Smooth muscle cell (in vitro differentiated cells): Measurements from ENCODE around the gene DLG2. TPM values are rescaled to one million over a fixed set of nuclear protein-coding genes. Genes with fewer than 3 reads are reported as not detected.

Experiments used
- DNase-seq: peaks from one replicate; lab custom pipeline; 2025; ENCODE audit not compliant: unreplicated experiment; lab: John Stamatoyannopoulos, UW
- H2AFZ ChIP-seq: fragments of 200-600 bp; sonication (generic); 2 replicates; pipeline ENCODE4 v1.6.0; 2016; ENCODE audit warnings: antibody characterized with exemption, low read depth, mild to moderate bottlenecking
- H3F3A ChIP-seq: fragments of 200-600 bp; sonication (generic); 2 replicates; pipeline ENCODE4 v1.6.0; 2017; ENCODE audit warnings: antibody characterized with exemption, low read depth
- H3K27ac ChIP-seq: fragments of 200-600 bp; sonication (generic); 2 replicates; pipeline ENCODE4 v1.5.1; 2016; ENCODE audit warnings: low read depth, mild to moderate bottlenecking
- H3K27me3 ChIP-seq: fragments of 200-600 bp; sonication (generic); 2 replicates; pipeline ENCODE4 v1.6.1; 2016; ENCODE audit warnings: low read depth, mild to moderate bottlenecking
- H3K36me3 ChIP-seq: fragments of 200-600 bp; sonication (generic); 2 replicates; pipeline ENCODE4 v1.5.1; 2016; ENCODE audit warnings: low read depth
- H3K4me1 ChIP-seq: fragments of 200-600 bp; sonication (generic); 2 replicates; pipeline ENCODE4 v1.5.1; 2016; ENCODE audit warnings: low read depth
- H3K4me2 ChIP-seq: fragments of 200-600 bp; sonication (generic); 2 replicates; pipeline ENCODE4 v1.6.0; 2016; ENCODE audit warnings: mild to moderate bottlenecking
- H3K4me3 ChIP-seq: fragments of 200-600 bp; sonication (generic); 2 replicates; pipeline ENCODE4 v1.5.1; 2016; ENCODE audit warnings: mild to moderate bottlenecking
- H3K79me2 ChIP-seq: fragments of 200-600 bp; sonication (generic); 2 replicates; pipeline ENCODE4 v1.6.0; 2016; ENCODE audit warnings: low read depth, mild to moderate bottlenecking
- H3K9ac ChIP-seq: fragments of 200-600 bp; sonication (generic); 2 replicates; pipeline ENCODE4 v1.6.0; 2016; ENCODE audit warnings: low read depth
- H3K9me3 ChIP-seq: fragments of 200-600 bp; sonication (generic); replicated peaks from 2 replicates; pipeline ENCODE4 v1.5.1; 2016; ENCODE audit warnings: low read depth
- H4K20me1 ChIP-seq: fragments of 200-600 bp; sonication (generic); 2 replicates; pipeline ENCODE4 v1.6.0; 2016; ENCODE audit warnings: low read depth
- CTCF ChIP-seq: fragments of 200-600 bp; sonication (generic); IDR thresholded peaks from 2 replicates; pipeline ENCODE4 v1.5.1; 2017; ENCODE audit warnings: borderline replicate concordance, mild to moderate bottlenecking, antibody characterized with exemption; ENCODE audit not compliant: insufficient read depth, poor library complexity, severe bottlenecking
- WGBS: methylation state at CpG from one replicate; pipeline ENCODE4 v1.1.7; 2016; ENCODE audit warnings: low lambda C conversion rate; 5-methylcytosine and 5-hydroxymethylcytosine counted together
- polyA plus RNA-seq: library from polyadenylated mRNA; unstranded; fragments of >200 nt; fragmentation: Nextera tagmentation; extraction: Ambion mirVana; gene quantifications from 2 replicates; pipeline ENCODE4 v1.2.1, GENCODE V29; 2016
- total RNA-seq: library from RNA; depleted of rRNA; stranded (reverse); fragments of >200 nt; gene quantifications from 2 replicates; pipeline ENCODE4 v1.2.3, GENCODE V29; 2014

The DLG2 gene
- total and polyA plus RNA-seq, 2 experiments from 2014 or later: 0.74 to 1.1 TPM

GRCh38 chr11:84794663-84795443 lies 832.3 kb downstream of the DLG2 start:
- 97% methylated on average over 10 of the region's 10 CpGs for WGBS
- no peak overlapping the region for H3K27ac ChIP-seq
- H3K4me3 ChIP-seq: no peak overlapping the region
- TF ChIP-seq CTCF: no peak
- no peak overlapping the region for H2AFZ ChIP-seq
- H4K20me1 ChIP-seq: no peaks in the 10 kb centered on the region
- no peaks in the 10 kb centered on the region for H3K4me1 ChIP-seq
- no peak overlapping the region for H3K4me2 ChIP-seq
- H3F3A ChIP-seq: no peaks in the 10 kb centered on the region
- no peaks in the 10 kb centered on the region for H3K79me2 ChIP-seq
- no peak overlapping the region for H3K9ac ChIP-seq
- DNase-seq: no peak
- no peaks in the 10 kb centered on the region for H3K27me3 ChIP-seq
- no peaks in the 10 kb centered on the region for H3K9me3 ChIP-seq
- H3K36me3 ChIP-seq: no peaks in the 10 kb centered on the region

GRCh38 chr11:84793318-84793717 lies 833.8 kb downstream of the DLG2 start:
- Histone ChIP-seq H3K27ac (no peak overlapping the region), H3F3A (no peaks in the 10 kb centered on the region), H4K20me1 (no peaks in the 10 kb centered on the region), H3K79me2 (no peaks in the 10 kb centered on the region), H3K27me3 (no peaks in the 10 kb centered on the region), H3K4me3 (no peak overlapping the region), H3K36me3 (no peaks in the 10 kb centered on the region), H2AFZ (no peak overlapping the region), H3K9ac (no peak overlapping the region), H3K9me3 (no peaks in the 10 kb centered on the region), H3K4me1 (no peaks in the 10 kb centered on the region), H3K4me2 (no peak overlapping the region)
- TF ChIP-seq CTCF: no peak
- DNase-seq: no peak
- WGBS: 92% methylated on average over 2 of the region's 2 CpGs

GRCh38 chr11:84790849-84791427 lies 836.2 kb downstream of the DLG2 start:
- Histone ChIP-seq H3K79me2 (no peaks in the 10 kb centered on the region), H3K4me2 (no peak overlapping the region), H3K9ac (no peak overlapping the region), H2AFZ (no peak overlapping the region), H4K20me1 (no peaks in the 10 kb centered on the region), H3K36me3 (no peaks in the 10 kb centered on the region), H3K4me3 (no peak overlapping the region), H3K27ac (no peak overlapping the region), H3K27me3 (no peaks in the 10 kb centered on the region), H3K4me1 (no peaks in the 10 kb centered on the region), H3K9me3 (no peaks in the 10 kb centered on the region), H3F3A (no peaks in the 10 kb centered on the region)
- DNase-seq: no peak
- 58% methylated on average over 4 of the region's 4 CpGs for WGBS
- TF ChIP-seq CTCF: no peak
